ENCODE data around the gene MRPL18.

MRPL18 gene

GRCh38 chr6:159837511-159837910 lies 47.2 kb downstream of the MRPL18 start:
- Mint-ChIP-seq H3K4me3 (no peak overlapping the region), H3K9me3 (no peaks in the 10 kb centered on the region), H3K4me1 (peaks cover 26% of the 10 kb centered on the region)

GRCh38 chr6:159838020-159838744 lies 47.9 kb downstream of the MRPL18 start:
- H3K4me3 Mint-ChIP-seq: no peak overlapping the region

More at GRCh38 chr6:159837511-159837910, 47.2 kb downstream of the MRPL18 start:
- no peaks in the 10 kb centered on the region for H3K27me3 Mint-ChIP-seq
- no peaks in the 10 kb centered on the region for H3K36me3 Mint-ChIP-seq
- no peak overlapping the region for H3K27ac Mint-ChIP-seq

DNA sequence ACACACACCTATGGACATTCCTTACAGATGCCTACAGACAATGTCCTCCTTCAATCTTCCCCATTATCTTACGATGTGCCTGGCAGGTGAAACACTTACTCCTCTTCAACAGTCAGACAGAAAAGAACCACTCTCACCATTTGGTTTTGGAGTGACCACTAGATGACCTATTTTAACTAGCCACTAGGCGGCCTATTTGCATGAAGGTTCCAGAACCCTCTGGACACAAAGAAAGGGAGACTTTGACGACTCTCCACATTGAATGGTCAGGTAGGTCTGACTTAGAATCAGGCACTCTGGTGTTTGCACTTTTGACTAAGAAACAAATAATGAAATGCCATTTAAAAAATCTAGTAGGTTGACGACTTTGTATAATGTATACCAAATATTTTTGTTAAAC lies 51.8 kb downstream of the MRPL18 start:
- H3K27ac Mint-ChIP-seq: no peak overlapping the region
- H3K27me3 Mint-ChIP-seq: no peaks in the 10 kb centered on the region
- H3K4me3 Mint-ChIP-seq: no peak overlapping the region
- no peaks in the 10 kb centered on the region for H3K9me3 Mint-ChIP-seq
- no peaks in the 10 kb centered on the region for H3K36me3 Mint-ChIP-seq
- peaks cover 8% of the 10 kb centered on the region for H3K4me1 Mint-ChIP-seq

More at GRCh38 chr6:159838020-159838744, 47.9 kb downstream of the MRPL18 start:
- H3K27me3 Mint-ChIP-seq: no peaks in the 10 kb centered on the region
- no peaks in the 10 kb centered on the region for H3K9me3 Mint-ChIP-seq
- no peaks in the 10 kb centered on the region for H3K36me3 Mint-ChIP-seq
- no peak overlapping the region for H3K27ac Mint-ChIP-seq
- H3K4me1 Mint-ChIP-seq: peaks cover 22% of the 10 kb centered on the region

DNA sequence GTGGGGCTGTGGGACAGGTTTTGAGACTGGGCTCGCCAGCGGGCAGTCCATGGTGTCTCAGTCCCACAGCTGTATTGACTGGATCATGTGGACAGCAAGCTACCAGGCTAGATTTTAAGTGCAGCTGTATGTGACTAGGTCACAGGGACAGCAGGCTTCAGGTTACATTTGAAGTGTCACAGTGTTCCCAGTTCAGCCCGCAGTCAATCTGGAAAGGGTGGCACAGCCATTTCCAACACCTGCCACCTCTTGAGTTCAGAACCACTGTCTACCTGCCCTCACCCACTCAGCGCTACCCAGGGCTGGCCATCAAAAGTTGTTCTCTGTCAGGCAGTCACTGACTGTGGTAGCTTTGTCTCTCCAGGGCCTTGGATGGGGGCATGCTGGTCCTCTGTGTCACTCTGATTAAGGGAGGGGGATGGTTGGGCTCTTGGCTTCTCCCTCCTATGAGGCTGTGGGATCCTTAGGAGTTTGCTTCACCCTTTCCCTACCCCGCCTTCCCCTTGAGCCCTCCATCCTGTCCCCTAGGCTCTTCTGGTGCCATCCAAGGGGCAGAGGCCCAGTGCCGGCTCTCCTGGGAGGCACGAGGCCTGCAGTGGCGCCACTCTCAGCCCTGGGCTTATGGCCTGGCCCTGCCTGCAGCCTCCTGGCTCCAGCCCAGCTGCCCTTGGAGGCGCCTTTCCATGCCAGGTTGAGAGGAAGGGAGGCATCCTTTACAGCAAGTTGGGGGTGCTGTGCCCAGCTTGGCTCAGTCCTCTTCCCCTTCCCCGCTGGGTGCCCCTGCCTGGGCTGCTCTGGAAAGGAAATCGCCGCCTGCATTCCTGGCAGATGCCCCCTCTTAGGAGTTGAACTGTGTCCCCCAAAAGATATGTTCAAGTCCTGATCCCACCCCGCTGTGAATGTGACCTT lies 54.7 kb downstream of the MRPL18 start:
- Mint-ChIP-seq H3K27ac (no peak overlapping the region), H3K4me3 (no peak overlapping the region), H3K36me3 (no peaks in the 10 kb centered on the region), H3K27me3 (no peaks in the 10 kb centered on the region), H3K4me1 (peaks cover 8% of the 10 kb centered on the region), H3K9me3 (no peaks in the 10 kb centered on the region)

Data from activated naive CD4-positive, alpha-beta T cell treated with anti-CD3 and anti-CD28 coated beads, Interleukin-2, amount 50 U/mL, for 24 hours (primary cell).